CD14-positive monocyte (primary cell): Measurements from ENCODE around the gene MPHOSPH10. TPM values are rescaled to one million over a fixed set of nuclear protein-coding genes. Genes with fewer than 3 reads are reported as not detected.

ENCODE experiments used
- DNase-seq, 3 donors: peaks; one replicate each; pipeline ENCODE4 v3.0.0-alpha.2; 2011 to 2022
- H2AFZ ChIP-seq: 2 replicates; pipeline ENCODE4 v1.6.0; 2012; ENCODE audit warnings: mild to moderate bottlenecking, low read depth, low read length, inconsistent platforms; ENCODE audit not compliant: insufficient read depth, poor library complexity, severe bottlenecking
- H3K27ac ChIP-seq, 2 donors: 1 replicate in 1 of 2; 2 replicates in 1 of 2; pipeline ENCODE4 v1.5.1; 2012 to 2013; ENCODE audit warnings: low read length in 2 of 2, control low read depth in 1 of 2, inconsistent platforms in 1 of 2, low read depth in 1 of 2, mild to moderate bottlenecking in 1 of 2
- H3K27me3 ChIP-seq, 2 donors: one replicate each; pipeline versions ENCODE4 v1.6.0 to v1.6.1; 2011 to 2013; ENCODE audit warnings: low read length in 2 of 2; ENCODE audit not compliant: control insufficient read depth in 2 of 2, insufficient read depth in 2 of 2
- H3K36me3 ChIP-seq, 2 donors: replicated peaks in 1 of 2; 1 replicate in 1 of 2; 2 replicates in 1 of 2; pipeline versions ENCODE4 v1.5.1 to v1.6.1; 2012 to 2013; ENCODE audit warnings: low read length in 2 of 2, control low read depth in 1 of 2, inconsistent platforms in 1 of 2, mild to moderate bottlenecking in 1 of 2; ENCODE audit not compliant: insufficient read depth in 2 of 2, control insufficient read depth in 1 of 2
- H3K4me1 ChIP-seq, 2 donors: 1 replicate in 1 of 2; 2 replicates in 1 of 2; pipeline versions ENCODE4 v1.5.1 to v1.6.1; 2012 to 2013; ENCODE audit warnings: low read length in 2 of 2, control low read depth in 1 of 2, inconsistent platforms in 1 of 2, mild to moderate bottlenecking in 1 of 2, moderate library complexity in 1 of 2; ENCODE audit not compliant: insufficient read depth in 2 of 2, control insufficient read depth in 1 of 2
- H3K4me2 ChIP-seq: replicated peaks from 2 replicates; pipeline ENCODE3; 2012; ENCODE audit warnings: low read length, moderate library complexity, mild to moderate bottlenecking; ENCODE audit not compliant: poor library complexity, severe bottlenecking; ENCODE audit errors: extremely low read depth
- H3K4me3 ChIP-seq, 3 experiments: fragments of 200-600 bp in 1 of 3; sonication (generic) in 1 of 3; replicated peaks in 1 of 3; 1 replicate in 2 of 3; 2 replicates in 1 of 3; pipeline ENCODE4 v1.5.1; 2011 to 2013; ENCODE audit warnings: low read length in 3 of 3, mild to moderate bottlenecking in 3 of 3, control low read depth in 2 of 3, low read depth in 2 of 3, inconsistent platforms in 1 of 3, moderate library complexity in 1 of 3
- H3K79me2 ChIP-seq: 2 replicates; pipeline ENCODE4 v1.6.0; 2012; ENCODE audit warnings: mild to moderate bottlenecking, control low read depth, inconsistent platforms, low read length, moderate library complexity; ENCODE audit not compliant: insufficient read depth
- H3K9ac ChIP-seq: 2 replicates; pipeline ENCODE4 v1.6.0; 2017; ENCODE audit warnings: low read length, mild to moderate bottlenecking; ENCODE audit not compliant: insufficient read depth, poor library complexity, severe bottlenecking
- H3K9me3 ChIP-seq, 2 donors: replicated peaks in 1 of 2; 1 replicate in 1 of 2; 2 replicates in 1 of 2; pipeline versions ENCODE4 v1.5.1 to v1.6.1; 2012 to 2013; ENCODE audit warnings: low read length in 2 of 2, control low read depth in 1 of 2; ENCODE audit not compliant: control insufficient read depth in 1 of 2, insufficient read depth in 1 of 2
- H4K20me1 ChIP-seq: 2 replicates; pipeline ENCODE4 v1.6.0; 2012; ENCODE audit warnings: mild to moderate bottlenecking, low read length, control low read depth, moderate library complexity; ENCODE audit not compliant: insufficient read depth
- H3K27ac Mint-ChIP-seq, 7 donors: one replicate each; pipeline ENCODE4 v1.8.0; 2020; ENCODE audit warnings: mild to moderate bottlenecking in 7 of 7, mixed read lengths in 7 of 7, moderate library complexity in 6 of 7, inconsistent platforms in 2 of 7
- H3K27me3 Mint-ChIP-seq, 3 donors: one replicate each; pipeline ENCODE4 v1.8.0; 2021 to 2022; ENCODE audit warnings: low read depth in 3 of 3, mild to moderate bottlenecking in 3 of 3, mixed read lengths in 3 of 3, moderate library complexity in 3 of 3, inconsistent platforms in 1 of 3
- H3K36me3 Mint-ChIP-seq, 2 donors: one replicate each; pipeline ENCODE4 v1.8.0; 2020; ENCODE audit warnings: mixed read lengths in 2 of 2, inconsistent platforms in 1 of 2, mild to moderate bottlenecking in 1 of 2
- H3K4me1 Mint-ChIP-seq: one replicate; pipeline ENCODE4 v1.8.0; 2020; ENCODE audit warnings: mild to moderate bottlenecking, mixed read lengths
- H3K4me3 Mint-ChIP-seq, 2 donors: one replicate each; pipeline ENCODE4 v1.8.0; 2020; ENCODE audit warnings: mild to moderate bottlenecking in 2 of 2, mixed read lengths in 2 of 2, moderate library complexity in 1 of 2
- H3K9me3 Mint-ChIP-seq, 7 donors: one replicate each; pipeline ENCODE4 v1.8.0; 2020 to 2022; ENCODE audit warnings: mixed read lengths in 7 of 7, mild to moderate bottlenecking in 6 of 7, moderate library complexity in 6 of 7, inconsistent platforms in 2 of 7
- CTCF ChIP-seq: fragments of 200-600 bp; IDR thresholded peaks from one replicate; pipeline ENCODE4 v1.8.0; 2022; ENCODE audit warnings: antibody characterized with exemption, mild to moderate bottlenecking
- WGBS: methylation state at CpG from one replicate; pipeline ENCODE4 v1.1.5; 2013; ENCODE audit warnings: missing lambda C conversion rate; ENCODE audit not compliant: insufficient coverage; 5-methylcytosine and 5-hydroxymethylcytosine counted together
- intact Hi-C, 2 donors: fragments of 100-400 bp; cut with micrococcal nuclease; formaldehyde crosslinking; loops; one replicate each; pipeline versions ENCODE4 v1.15.0 to v1.15.1; 2023
- polyA plus RNA-seq, 3 donors: library from polyadenylated mRNA; depleted of rRNA in 1 of 3; unstranded in 2 of 3; stranded (reverse) in 1 of 3; fragments of 300-500 nt in 2 of 3; fragments of >200 nt in 1 of 3; fragmentation: Illumina TruSeq in 2 of 3; gene quantifications; 1 replicate in 2 of 3; 2 replicates in 1 of 3; pipeline ENCODE4 v1.2.3, GENCODE V29; 2012 to 2021

Gene MPHOSPH10
- polyA plus RNA-seq, 3 donors = 4.8 to 9.9 (median 5.6) TPM

GRCh38 chr2:71117063-71117462 is 13.4 kb upstream of the MPHOSPH10 start:
- H3K27ac ChIP-seq = no peak overlapping the region
- H3K27ac Mint-ChIP-seq = no peak overlapping the region
- H3K27me3 Mint-ChIP-seq = no peaks in the 10 kb centered on the region
- DNase-seq = no peak
- intact Hi-C loops = no loop called here
- H3K4me1 ChIP-seq = no peaks in the 10 kb centered on the region
- no peaks in the 10 kb centered on the region for H3K27me3 ChIP-seq
- H3K4me2 ChIP-seq = no peak overlapping the region
- no peaks in the 10 kb centered on the region for H4K20me1 ChIP-seq
- no peak overlapping the region for H3K9ac ChIP-seq
- no peak overlapping the region for H3K4me3 ChIP-seq
- H3K4me3 Mint-ChIP-seq = no peak overlapping the region
- peaks cover 6% of the 10 kb centered on the region for H3K79me2 ChIP-seq
- H3K4me1 Mint-ChIP-seq = no peaks in the 10 kb centered on the region
- TF ChIP-seq CTCF = no peak
- H3K36me3 ChIP-seq = peaks cover 46 to 93% of the 10 kb centered on the region in 2 donors
- H3K9me3 Mint-ChIP-seq = no peaks in the 10 kb centered on the region
- no peaks in the 10 kb centered on the region for H3K9me3 ChIP-seq
- no peak overlapping the region for H2AFZ ChIP-seq
- peaks cover 63 to 70% of the 10 kb centered on the region in 2 donors for H3K36me3 Mint-ChIP-seq

GRCh38 chr2:71120195-71120594 is 10.2 kb upstream of the MPHOSPH10 start:
- Mint-ChIP-seq H3K4me3 (no peak overlapping the region), H3K4me1 (no peaks in the 10 kb centered on the region), H3K9me3 (peaks cover 0 to 2% (median 0%) of the 10 kb centered on the region in 7 donors), H3K36me3 (peaks cover 54 to 62% of the 10 kb centered on the region in 2 donors), H3K27me3 (peaks cover 0 to 2% (median 0%) of the 10 kb centered on the region in 3 donors), H3K27ac (peak overlapping the region in 1 of 7 donors; percentile 26)
- intact Hi-C loops = no loop called here
- no peaks in the 10 kb centered on the region for H3K4me1 ChIP-seq
- H3K4me3 ChIP-seq = no peak overlapping the region
- WGBS = 100% methylated on average over 4 of the region's 6 CpGs
- no peak for DNase-seq
- no peaks in the 10 kb centered on the region for H3K27me3 ChIP-seq
- peaks cover 47 to 87% of the 10 kb centered on the region in 2 donors for H3K36me3 ChIP-seq
- H2AFZ ChIP-seq = no peak overlapping the region
- no peak for TF ChIP-seq CTCF
- no peak overlapping the region for H3K27ac ChIP-seq
- no peak overlapping the region for H3K9ac ChIP-seq
- H3K9me3 ChIP-seq = no peaks in the 10 kb centered on the region
- H3K79me2 ChIP-seq = peaks cover 6% of the 10 kb centered on the region
- no peak overlapping the region for H3K4me2 ChIP-seq
- no peaks in the 10 kb centered on the region for H4K20me1 ChIP-seq
